Measurements from ENCODE around the gene TXNDC16.
"Not testable (repeated sequence)": the region's sequence is repeated elsewhere in the genome, so short reads cannot be mapped to it uniquely, and the experiment has no call there.

The TXNDC16 gene

GRCh38 chr14:52590318-52590717 is 38.0 kb upstream of the TXNDC16 start:
- H3K9me3 ChIP-seq: no peaks in the 10 kb centered on the region
- no peak for TF ChIP-seq CTCF (IDR thresholded peaks at IDR 0.05; ENCODE audit: low read depth, low read length)
- H3K4me1 ChIP-seq: no peaks in the 10 kb centered on the region
- DNase-seq: no peak
- no peaks in the 10 kb centered on the region for H3K36me3 ChIP-seq
- no peak overlapping the region for H3K4me3 ChIP-seq (ENCODE audit: low read depth, low read length)
- no peaks in the 10 kb centered on the region for H3K27me3 ChIP-seq

- no peak for DNase-seq
- no peak for TF ChIP-seq CTCF (IDR thresholded peaks at IDR 0.05; ENCODE audit: low read depth, low read length)
- Histone ChIP-seq H3K9me3 (no peaks in the 10 kb centered on the region), H3K27me3 (no peaks in the 10 kb centered on the region), H3K4me3 (ENCODE audit: low read depth, low read length) (no peak overlapping the region), H3K4me1 (no peaks in the 10 kb centered on the region), H3K36me3 (no peaks in the 10 kb centered on the region)
Measured at GRCh38 chr14:52589646-52590045, 37.3 kb upstream of the TXNDC16 start.

GRCh38 chr14:52583544-52583943 is 31.2 kb upstream of the TXNDC16 start:
- no peak for TF ChIP-seq CTCF (IDR thresholded peaks at IDR 0.05; ENCODE audit: low read depth, low read length)
- no peaks in the 10 kb centered on the region for H3K36me3 ChIP-seq
- no peaks in the 10 kb centered on the region for H3K9me3 ChIP-seq
- no peaks in the 10 kb centered on the region for H3K27me3 ChIP-seq
- H3K4me3 ChIP-seq (ENCODE audit: low read depth, low read length): no peak overlapping the region
- no peak for DNase-seq
- H3K4me1 ChIP-seq: no peaks in the 10 kb centered on the region

- H3K9me3 ChIP-seq: peaks cover 11% of the 10 kb centered on the region
- H3K36me3 ChIP-seq: no peaks in the 10 kb centered on the region
- no peaks in the 10 kb centered on the region for H3K4me1 ChIP-seq
- no peak overlapping the region for H3K4me3 ChIP-seq (ENCODE audit: low read depth, low read length)
- TF ChIP-seq CTCF (IDR thresholded peaks at IDR 0.05; ENCODE audit: low read depth, low read length): no peak
- no peaks in the 10 kb centered on the region for H3K27me3 ChIP-seq
- no peak for DNase-seq
Measured at GRCh38 chr14:52575858-52576257, 23.6 kb upstream of the TXNDC16 start.

GRCh38 chr14:52568454-52568853 is 16.1 kb upstream of the TXNDC16 start:
- peaks cover 14% of the 10 kb centered on the region for H3K9me3 ChIP-seq
- not testable (repeated sequence) for DNase-seq; H3K36me3 ChIP-seq; H3K4me1 ChIP-seq; H3K27me3 ChIP-seq; H3K4me3 ChIP-seq (ENCODE audit: low read depth, low read length)

- Histone ChIP-seq H3K27me3 (no peaks in the 10 kb centered on the region), H3K36me3 (no peaks in the 10 kb centered on the region), H3K4me3 (ENCODE audit: low read depth, low read length) (no peak overlapping the region), H3K9me3 (peaks cover 5% of the 10 kb centered on the region), H3K4me1 (0 out of 2 replicates have a peak, but pooled peaks cover 3% of the 10 kb centered on the region)
- TF ChIP-seq CTCF (IDR thresholded peaks at IDR 0.05; ENCODE audit: low read depth, low read length): no peak
- DNase-seq: no peak
Measured at GRCh38 chr14:52563120-52563519, 10.8 kb upstream of the TXNDC16 start.

GRCh38 chr14:52558688-52559087 is 6.4 kb upstream of the TXNDC16 start:
- Histone ChIP-seq H3K4me3 (ENCODE audit: low read depth, low read length) (no peak overlapping the region), H3K36me3 (no peaks in the 10 kb centered on the region), H3K4me1 (peaks cover 7% of the 10 kb centered on the region; the same call in 1 of the 2 replicates), H3K9me3 (no peaks in the 10 kb centered on the region; the same call in 1 of the 2 replicates), H3K27me3 (no peaks in the 10 kb centered on the region)
- no peak for TF ChIP-seq CTCF (IDR thresholded peaks at IDR 0.05; ENCODE audit: low read depth, low read length)
- DNase-seq: no peak
